H1 (cell line): ENCODE measurements around the gene TMC3. TPM values are rescaled to one million over a fixed set of nuclear protein-coding genes. Genes with fewer than 3 reads are reported as not detected.

Experiments used
- BCL11A ChIP-seq, 2 experiments: IDR thresholded peaks; one replicate each; pipeline ENCODE4 v1.6.1; 2011; ENCODE audit warnings: low read depth in 2 of 2, low read length in 2 of 2, mild to moderate bottlenecking in 2 of 2
- HDAC2 ChIP-seq, 2 experiments: fragments of 300-600 bp in 1 of 2; sonication (generic) in 1 of 2; IDR thresholded peaks; 2 replicates each; pipeline ENCODE4 v1.6.1; 2011 to 2012; ENCODE audit warnings: low read depth in 2 of 2, low read length in 2 of 2, mild to moderate bottlenecking in 2 of 2, moderate library complexity in 2 of 2, borderline replicate concordance in 1 of 2, inconsistent platforms in 1 of 2
- NANOG ChIP-seq: IDR thresholded peaks from 2 replicates; pipeline ENCODE4 v1.6.1; 2011; ENCODE audit warnings: low read length, low read depth, mild to moderate bottlenecking, inconsistent platforms; ENCODE audit not compliant: insufficient read depth, poor library complexity, severe bottlenecking
- RAD21 ChIP-seq, 2 experiments: IDR thresholded peaks in 1 of 2; conservative IDR thresholded peaks in 1 of 2; 2 replicates each; pipeline ENCODE4 v1.6.1; 2011; ENCODE audit warnings: low read depth in 2 of 2, low read length in 2 of 2, improper control_type of control experiment in 1 of 2, inconsistent platforms in 1 of 2, mild to moderate bottlenecking in 1 of 2, moderate library complexity in 1 of 2
- SUZ12 ChIP-seq: fragments of 200-600 bp; sonication (generic); IDR thresholded peaks from 2 replicates; pipeline ENCODE4 v1.6.1; 2012; ENCODE audit warnings: mild to moderate bottlenecking, inconsistent platforms, low read length, moderate library complexity, mixed read lengths
- TAF1 ChIP-seq: IDR thresholded peaks from 2 replicates; pipeline ENCODE4 v1.6.1; 2011; ENCODE audit warnings: mild to moderate bottlenecking, low read depth, low read length
- TCF12 ChIP-seq: IDR thresholded peaks from 2 replicates; pipeline ENCODE4 v1.6.1; 2011; ENCODE audit warnings: low read depth, mild to moderate bottlenecking, low read length
- ZNF274 ChIP-seq: IDR thresholded peaks from 2 replicates; pipeline ENCODE4 v1.7.0; 2012; ENCODE audit warnings: low read length, borderline replicate concordance; ENCODE audit errors: extremely low read depth
- polyA plus RNA-seq, 7 experiments: library from polyadenylated mRNA; depleted of rRNA in 3 of 7; stranded (reverse) in 5 of 7; unstranded in 2 of 7; fragments of >200 nt in 5 of 7; fragments of 200-250 nt in 2 of 7; gene quantifications; 1 replicate in 5 of 7; 2 replicates in 1 of 7; 4 replicates in 1 of 7; pipeline versions ENCODE4 v1.2.1 to v1.2.3, GENCODE V29; 2011 to 2013; ENCODE audit warnings: missing spikeins in 2 of 7, mixed read lengths in 2 of 7
- total RNA-seq: library from RNA; stranded (reverse); fragmentation: NEBNext Ultra II Directional; extraction: Animal tissue kit (Norgen Biotek cat#: 25700); gene quantifications from 2 replicates; pipeline ENCODE4 v1.2.1, GENCODE V29; 2021
- TF ChIP-seq, protein P1 (sequence below): fragments of 300-600 bp; sonication (generic); IDR thresholded peaks from 2 replicates; pipeline ENCODE4 v1.7.1; 2012; ENCODE audit warnings: low read length, moderate library complexity, mild to moderate bottlenecking, inconsistent platforms; ENCODE audit not compliant: insufficient replicate concordance
- TF ChIP-seq, protein P2 (sequence below): IDR thresholded peaks from 2 replicates; pipeline ENCODE4 v1.6.1; 2011; ENCODE audit warnings: low read depth, mild to moderate bottlenecking, low read length; ENCODE audit not compliant: insufficient read depth

TMC3 gene
- total and polyA plus RNA-seq, 2 of the 8 experiments (the other 6 are each of a cell fraction or from before 2014, with no cell fraction given), result not detected

DNA sequence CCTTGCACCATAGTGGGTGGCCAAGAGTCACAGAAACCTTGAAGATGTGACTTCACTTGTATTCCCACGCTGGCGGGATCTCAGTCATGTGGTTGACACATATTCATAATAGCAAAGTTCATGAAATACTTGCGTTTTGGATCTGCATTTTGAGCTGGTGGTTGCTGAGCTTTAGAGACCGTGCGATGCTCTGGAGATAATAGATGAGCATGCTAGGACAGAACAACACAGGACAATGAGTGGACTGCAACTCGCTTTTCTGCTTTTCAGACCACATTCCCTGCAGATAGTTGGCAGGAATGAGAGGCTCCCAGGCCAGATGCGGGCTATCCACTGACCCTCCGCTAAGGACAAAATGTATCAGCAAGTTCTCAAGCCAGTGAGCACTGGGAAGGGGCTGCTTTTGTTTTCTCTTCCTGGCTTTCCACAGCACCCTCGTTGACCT, 36.3 kb downstream of the TMC3 start (continued):
- TF ChIP-seq, protein P1, sequence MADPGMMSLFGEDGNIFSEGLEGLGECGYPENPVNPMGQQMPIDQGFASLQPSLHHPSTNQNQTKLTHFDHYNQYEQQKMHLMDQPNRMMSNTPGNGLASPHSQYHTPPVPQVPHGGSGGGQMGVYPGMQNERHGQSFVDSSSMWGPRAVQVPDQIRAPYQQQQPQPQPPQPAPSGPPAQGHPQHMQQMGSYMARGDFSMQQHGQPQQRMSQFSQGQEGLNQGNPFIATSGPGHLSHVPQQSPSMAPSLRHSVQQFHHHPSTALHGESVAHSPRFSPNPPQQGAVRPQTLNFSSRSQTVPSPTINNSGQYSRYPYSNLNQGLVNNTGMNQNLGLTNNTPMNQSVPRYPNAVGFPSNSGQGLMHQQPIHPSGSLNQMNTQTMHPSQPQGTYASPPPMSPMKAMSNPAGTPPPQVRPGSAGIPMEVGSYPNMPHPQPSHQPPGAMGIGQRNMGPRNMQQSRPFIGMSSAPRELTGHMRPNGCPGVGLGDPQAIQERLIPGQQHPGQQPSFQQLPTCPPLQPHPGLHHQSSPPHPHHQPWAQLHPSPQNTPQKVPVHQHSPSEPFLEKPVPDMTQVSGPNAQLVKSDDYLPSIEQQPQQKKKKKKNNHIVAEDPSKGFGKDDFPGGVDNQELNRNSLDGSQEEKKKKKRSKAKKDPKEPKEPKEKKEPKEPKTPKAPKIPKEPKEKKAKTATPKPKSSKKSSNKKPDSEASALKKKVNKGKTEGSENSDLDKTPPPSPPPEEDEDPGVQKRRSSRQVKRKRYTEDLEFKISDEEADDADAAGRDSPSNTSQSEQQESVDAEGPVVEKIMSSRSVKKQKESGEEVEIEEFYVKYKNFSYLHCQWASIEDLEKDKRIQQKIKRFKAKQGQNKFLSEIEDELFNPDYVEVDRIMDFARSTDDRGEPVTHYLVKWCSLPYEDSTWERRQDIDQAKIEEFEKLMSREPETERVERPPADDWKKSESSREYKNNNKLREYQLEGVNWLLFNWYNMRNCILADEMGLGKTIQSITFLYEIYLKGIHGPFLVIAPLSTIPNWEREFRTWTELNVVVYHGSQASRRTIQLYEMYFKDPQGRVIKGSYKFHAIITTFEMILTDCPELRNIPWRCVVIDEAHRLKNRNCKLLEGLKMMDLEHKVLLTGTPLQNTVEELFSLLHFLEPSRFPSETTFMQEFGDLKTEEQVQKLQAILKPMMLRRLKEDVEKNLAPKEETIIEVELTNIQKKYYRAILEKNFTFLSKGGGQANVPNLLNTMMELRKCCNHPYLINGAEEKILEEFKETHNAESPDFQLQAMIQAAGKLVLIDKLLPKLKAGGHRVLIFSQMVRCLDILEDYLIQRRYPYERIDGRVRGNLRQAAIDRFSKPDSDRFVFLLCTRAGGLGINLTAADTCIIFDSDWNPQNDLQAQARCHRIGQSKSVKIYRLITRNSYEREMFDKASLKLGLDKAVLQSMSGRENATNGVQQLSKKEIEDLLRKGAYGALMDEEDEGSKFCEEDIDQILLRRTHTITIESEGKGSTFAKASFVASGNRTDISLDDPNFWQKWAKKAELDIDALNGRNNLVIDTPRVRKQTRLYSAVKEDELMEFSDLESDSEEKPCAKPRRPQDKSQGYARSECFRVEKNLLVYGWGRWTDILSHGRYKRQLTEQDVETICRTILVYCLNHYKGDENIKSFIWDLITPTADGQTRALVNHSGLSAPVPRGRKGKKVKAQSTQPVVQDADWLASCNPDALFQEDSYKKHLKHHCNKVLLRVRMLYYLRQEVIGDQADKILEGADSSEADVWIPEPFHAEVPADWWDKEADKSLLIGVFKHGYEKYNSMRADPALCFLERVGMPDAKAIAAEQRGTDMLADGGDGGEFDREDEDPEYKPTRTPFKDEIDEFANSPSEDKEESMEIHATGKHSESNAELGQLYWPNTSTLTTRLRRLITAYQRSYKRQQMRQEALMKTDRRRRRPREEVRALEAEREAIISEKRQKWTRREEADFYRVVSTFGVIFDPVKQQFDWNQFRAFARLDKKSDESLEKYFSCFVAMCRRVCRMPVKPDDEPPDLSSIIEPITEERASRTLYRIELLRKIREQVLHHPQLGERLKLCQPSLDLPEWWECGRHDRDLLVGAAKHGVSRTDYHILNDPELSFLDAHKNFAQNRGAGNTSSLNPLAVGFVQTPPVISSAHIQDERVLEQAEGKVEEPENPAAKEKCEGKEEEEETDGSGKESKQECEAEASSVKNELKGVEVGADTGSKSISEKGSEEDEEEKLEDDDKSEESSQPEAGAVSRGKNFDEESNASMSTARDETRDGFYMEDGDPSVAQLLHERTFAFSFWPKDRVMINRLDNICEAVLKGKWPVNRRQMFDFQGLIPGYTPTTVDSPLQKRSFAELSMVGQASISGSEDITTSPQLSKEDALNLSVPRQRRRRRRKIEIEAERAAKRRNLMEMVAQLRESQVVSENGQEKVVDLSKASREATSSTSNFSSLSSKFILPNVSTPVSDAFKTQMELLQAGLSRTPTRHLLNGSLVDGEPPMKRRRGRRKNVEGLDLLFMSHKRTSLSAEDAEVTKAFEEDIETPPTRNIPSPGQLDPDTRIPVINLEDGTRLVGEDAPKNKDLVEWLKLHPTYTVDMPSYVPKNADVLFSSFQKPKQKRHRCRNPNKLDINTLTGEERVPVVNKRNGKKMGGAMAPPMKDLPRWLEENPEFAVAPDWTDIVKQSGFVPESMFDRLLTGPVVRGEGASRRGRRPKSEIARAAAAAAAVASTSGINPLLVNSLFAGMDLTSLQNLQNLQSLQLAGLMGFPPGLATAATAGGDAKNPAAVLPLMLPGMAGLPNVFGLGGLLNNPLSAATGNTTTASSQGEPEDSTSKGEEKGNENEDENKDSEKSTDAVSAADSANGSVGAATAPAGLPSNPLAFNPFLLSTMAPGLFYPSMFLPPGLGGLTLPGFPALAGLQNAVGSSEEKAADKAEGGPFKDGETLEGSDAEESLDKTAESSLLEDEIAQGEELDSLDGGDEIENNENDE, result no peak
- TF ChIP-seq TAF1 (no peak), ZNF274 (no peak), RAD21 (IDR thresholded peaks at IDR 0.05 in 1 of 2, conservative IDR thresholded peaks at IDR 0.05 in 1 of 2; ENCODE audit: low read depth in 2 of 2, low read length in 2 of 2) (no peak), BCL11A (IDR thresholded peaks at IDR 0.05; ENCODE audit: low read depth in 2 of 2, low read length in 2 of 2) (no peak), NANOG (no peak), HDAC2 (IDR thresholded peaks at IDR 0.05; ENCODE audit: borderline replicate concordance in 1 of 2, low read depth in 2 of 2, low read length in 2 of 2) (no peak), TCF12 (no peak), SUZ12 (no peak)
- TF ChIP-seq, protein P2, sequence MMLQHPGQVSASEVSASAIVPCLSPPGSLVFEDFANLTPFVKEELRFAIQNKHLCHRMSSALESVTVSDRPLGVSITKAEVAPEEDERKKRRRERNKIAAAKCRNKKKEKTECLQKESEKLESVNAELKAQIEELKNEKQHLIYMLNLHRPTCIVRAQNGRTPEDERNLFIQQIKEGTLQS, result no peak
